IMR-90 (cell line): ENCODE results near the gene OR10S1. TPM values are rescaled to one million over a fixed set of nuclear protein-coding genes. Genes with fewer than 3 reads are reported as not detected.

Experiments
- ATAC-seq: fragments of 200-7000 bp; cut with Tn5 transposase; 2 replicates; pipeline ENCODE4 v1.9.1; 2020; ENCODE audit warnings: low read depth, mild to moderate bottlenecking, moderate library complexity
- BruUV-seq: library from RNA; stranded (reverse); fragments of 400-500 nt; replicated peaks from 2 replicates; lab custom pipeline; 2021; lab: Mats Ljungman, UMichigan
- CTCF ChIA-PET: fragments of 300-600 bp; formaldehyde crosslinking; extraction: SDS; loops from one replicate; lab custom pipeline; 2021; ENCODE audit warnings: antibody characterized with exemption; lab: Yijun Ruan, JAX
- POLR2A ChIA-PET: fragments of 300-600 bp; sonication (Branson Sonifier 250); formaldehyde crosslinking; loops from one replicate; lab custom pipeline; 2022; ENCODE audit warnings: antibody characterized with exemption; ENCODE audit not compliant: unreplicated experiment; lab: Charles Lee
- DNase-seq: peaks from one replicate; pipeline ENCODE4 v3.0.0; 2013
- H2AFZ ChIP-seq: replicated peaks from 2 replicates; pipeline ENCODE3; 2013; ENCODE audit warnings: low read length, mild to moderate bottlenecking; ENCODE audit not compliant: poor library complexity
- H2AK5ac ChIP-seq: 2 replicates; pipeline ENCODE4 v1.6.1; 2013; ENCODE audit warnings: low read depth, low read length, inconsistent platforms
- H2AK9ac ChIP-seq: replicated peaks from 2 replicates; pipeline ENCODE3; 2013; ENCODE audit warnings: mild to moderate bottlenecking, low read depth, low read length, moderate library complexity; ENCODE audit not compliant: poor library complexity
- H2BK120ac ChIP-seq: 2 replicates; pipeline ENCODE4 v1.6.1; 2013; ENCODE audit warnings: low read depth, low read length, inconsistent platforms
- H2BK15ac ChIP-seq: 3 replicates; pipeline ENCODE4 v1.6.1; 2013; ENCODE audit warnings: low read depth, low read length, inconsistent platforms
- H2BK20ac ChIP-seq: 2 replicates; pipeline ENCODE4 v1.6.1; 2013; ENCODE audit warnings: low read depth, mild to moderate bottlenecking, inconsistent platforms, low read length, moderate library complexity
- H2BK5ac ChIP-seq: 2 replicates; pipeline ENCODE4 v1.6.1; 2013; ENCODE audit warnings: mild to moderate bottlenecking, low read depth, low read length, inconsistent platforms; ENCODE audit not compliant: poor library complexity, severe bottlenecking
- H3K14ac ChIP-seq: replicated peaks from 2 replicates; pipeline ENCODE4 v1.6.1; 2013; ENCODE audit warnings: low read depth, low read length, inconsistent platforms
- H3K18ac ChIP-seq: 2 replicates; pipeline ENCODE4 v1.6.1; 2013; ENCODE audit warnings: low read depth, low read length, control low read depth
- H3K23ac ChIP-seq: 2 replicates; pipeline ENCODE4 v1.6.1; 2013; ENCODE audit warnings: low read depth, low read length, inconsistent platforms
- H3K27ac ChIP-seq: 2 replicates; pipeline ENCODE4 v1.5.1; 2013; ENCODE audit warnings: mild to moderate bottlenecking, control low read depth, low read length; ENCODE audit not compliant: insufficient read depth
- H3K27me3 ChIP-seq: 2 replicates; pipeline ENCODE4 v1.6.1; 2013; ENCODE audit warnings: low read length; ENCODE audit not compliant: control insufficient read depth, insufficient read depth
- H3K36me3 ChIP-seq: 2 replicates; pipeline ENCODE4 v1.6.1; 2013; ENCODE audit warnings: low read length, mixed read lengths; ENCODE audit not compliant: control insufficient read depth, insufficient read depth
- H3K4ac ChIP-seq: 2 replicates; pipeline ENCODE4 v1.6.1; 2013; ENCODE audit warnings: low read depth, low read length, inconsistent platforms
- H3K4me1 ChIP-seq: 2 replicates; pipeline ENCODE4 v1.6.1; 2013; ENCODE audit warnings: low read length, mixed read lengths; ENCODE audit not compliant: control insufficient read depth, insufficient read depth
- H3K4me2 ChIP-seq: 2 replicates; pipeline ENCODE4 v1.6.1; 2013; ENCODE audit warnings: low read depth, mild to moderate bottlenecking, control low read depth, low read length, moderate library complexity
- H3K4me3 ChIP-seq: 2 replicates; pipeline ENCODE4 v1.5.1; 2013; ENCODE audit warnings: low read depth, mild to moderate bottlenecking, control low read depth, low read length, moderate library complexity; ENCODE audit not compliant: insufficient read depth
- H3K56ac ChIP-seq: 2 replicates; pipeline ENCODE4 v1.6.1; 2013; ENCODE audit warnings: low read length, inconsistent platforms; ENCODE audit not compliant: insufficient read depth; ENCODE audit errors: extremely low read depth
- H3K79me1 ChIP-seq, 2 experiments: 2 replicates each; pipeline ENCODE4 v1.6.1; 2013; ENCODE audit warnings: low read length in 2 of 2, inconsistent platforms in 1 of 2, low read depth in 1 of 2
- H3K9ac ChIP-seq: 2 replicates; pipeline ENCODE4 v1.6.1; 2013; ENCODE audit warnings: low read depth, low read length, control low read depth
- H3K9me1 ChIP-seq: 2 replicates; pipeline ENCODE4 v1.6.1; 2013; ENCODE audit warnings: low read length, inconsistent platforms; ENCODE audit not compliant: insufficient read depth
- H3K9me3 ChIP-seq: 2 replicates; pipeline ENCODE4 v1.6.1; 2013; ENCODE audit warnings: low read length; ENCODE audit not compliant: control insufficient read depth, insufficient read depth
- H4K20me1 ChIP-seq: 2 replicates; pipeline ENCODE4 v1.6.1; 2013; ENCODE audit warnings: low read length, inconsistent platforms; ENCODE audit not compliant: insufficient read depth
- H4K5ac ChIP-seq: 2 replicates; pipeline ENCODE4 v1.6.1; 2013; ENCODE audit warnings: mild to moderate bottlenecking, low read depth, low read length, control low read depth
- H4K8ac ChIP-seq, 2 experiments: 2 replicates each; pipeline ENCODE4 v1.6.1; 2013; ENCODE audit warnings: low read depth in 2 of 2, low read length in 2 of 2, control low read depth in 1 of 2, inconsistent platforms in 1 of 2
- H4K91ac ChIP-seq: 2 replicates; pipeline ENCODE4 v1.6.1; 2013; ENCODE audit warnings: low read depth, low read length, inconsistent platforms; ENCODE audit not compliant: insufficient read depth
- MXI1 ChIP-seq: IDR thresholded peaks from 2 replicates; pipeline ENCODE4 v1.6.1; 2012; ENCODE audit warnings: low read depth, mild to moderate bottlenecking, low read length, moderate library complexity, borderline replicate concordance
- RAD21 ChIP-seq: IDR thresholded peaks from 2 replicates; pipeline ENCODE4 v1.6.1; 2012; ENCODE audit warnings: low read length, improper control_type of control experiment
- RCOR1 ChIP-seq: IDR thresholded peaks from 2 replicates; pipeline ENCODE4 v1.6.1; 2012; ENCODE audit warnings: mild to moderate bottlenecking, low read length, improper control_type of control experiment; ENCODE audit not compliant: insufficient replicate concordance
- WGBS, 2 experiments: methylation state at CpG; one replicate each; pipeline versions ENCODE4 v1.1.5 to v1.1.7; 2013; ENCODE audit warnings: missing lambda C conversion rate in 2 of 2; ENCODE audit not compliant: insufficient read length in 1 of 2; ENCODE audit errors: extremely low coverage in 2 of 2; 5-methylcytosine and 5-hydroxymethylcytosine counted together
- dilution Hi-C: fragments of 300-500 bp; cut with HindIII; formaldehyde crosslinking; loops from one replicate; pipeline ENCODE4 v1.14.3; 2018; ENCODE audit warnings: low sequenced_read_pairs; ENCODE audit not compliant: unreplicated experiment
- in situ Hi-C: fragments of 300-500 bp; cut with MboI; formaldehyde crosslinking; loops from 3 replicates; pipeline ENCODE4 v1.14.3; 2019; ENCODE audit warnings: low sequenced_read_pairs, inconsistent platforms, mixed read lengths
- intact Hi-C: fragments of 100-400 bp; cut with micrococcal nuclease; formaldehyde crosslinking; loops from 2 replicates; pipeline ENCODE4 v1.10.0; 2022
- polyA plus RNA-seq, 3 experiments: library from polyadenylated mRNA; depleted of rRNA; stranded (reverse); fragments of >200 nt; gene quantifications; 2 replicates each; pipeline ENCODE4 v1.2.3, GENCODE V29; 2012; ENCODE audit warnings: low replicate concordance in 1 of 3
- total RNA-seq: library from RNA; depleted of rRNA; stranded (reverse); fragments of >200 nt; gene quantifications from 2 replicates; pipeline ENCODE4 v1.2.3, GENCODE V29; 2012
- TF ChIP-seq, protein P1 (sequence below): conservative IDR thresholded peaks from 2 replicates; pipeline ENCODE4 v1.5.1; 2012; ENCODE audit warnings: mild to moderate bottlenecking, low read depth, low read length, improper control_type of control experiment
- TF ChIP-seq, protein P2 (sequence below): fragments of 150-350 bp; IDR thresholded peaks from 2 replicates; pipeline ENCODE4 v1.6.1; 2017; ENCODE audit warnings: mild to moderate bottlenecking, antibody characterized with exemption, low read length, low read depth

The OR10S1 gene
- total and polyA plus RNA-seq, 2 of the 4 experiments (the other 2 are of a cell fraction) = not detected

DNA sequence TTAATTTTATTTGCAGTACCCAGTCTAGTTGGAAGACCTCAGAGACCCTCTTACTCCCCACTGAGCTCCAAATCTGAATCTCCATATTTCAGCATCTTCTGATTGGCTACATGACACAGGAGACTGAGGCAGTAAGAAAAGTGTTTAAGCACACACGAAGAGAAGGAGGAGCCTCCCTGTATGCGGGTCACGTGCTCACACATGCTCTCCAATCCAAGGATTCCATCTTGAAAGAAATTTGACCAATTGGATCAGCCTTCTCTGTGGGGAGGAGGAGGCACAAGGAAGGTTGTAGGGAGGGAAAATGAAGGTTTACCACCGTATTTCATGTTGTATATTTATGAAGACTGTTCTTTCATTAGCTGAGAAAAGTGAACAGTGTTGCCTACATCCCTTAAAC, 35.2 kb downstream of the OR10S1 start:
- in situ Hi-C loops = no loop called here
- no TSS peak for BruUV-seq

More for the DNA sequence above, 35.2 kb downstream of the OR10S1 start:
- intact Hi-C loops (no loop called here), dilution Hi-C loops (no loop called here)
- no peak for ATAC-seq
- Histone ChIP-seq H3K18ac (no peak overlapping the region), H3K9ac (no peak overlapping the region), H3K4me2 (no peak overlapping the region), H3K4me1 (no peaks in the 10 kb centered on the region), H4K5ac (no peak overlapping the region), H3K79me1 (no peaks in the 10 kb centered on the region), H2BK120ac (no peak overlapping the region), H3K23ac (no peak overlapping the region), H2BK5ac (no peak overlapping the region), H2BK15ac (no peak overlapping the region), H4K91ac (no peak overlapping the region), H2AK5ac (no peak overlapping the region), H3K14ac (no peak overlapping the region), H2AK9ac (no peak overlapping the region), H3K27me3 (no peaks in the 10 kb centered on the region), H3K4ac (no peak overlapping the region), H3K56ac (no peak overlapping the region), H3K27ac (no peak overlapping the region), H3K4me3 (no peak overlapping the region), H2AFZ (no peak overlapping the region), H4K8ac (no peak overlapping the region), H3K9me3 (peaks cover 17% of the 10 kb centered on the region), H4K20me1 (no peaks in the 10 kb centered on the region), H2BK20ac (no peak overlapping the region), H3K9me1 (no peaks in the 10 kb centered on the region), H3K36me3 (no peaks in the 10 kb centered on the region)
- CTCF ChIA-PET = no interaction called here
- WGBS, 2 experiments = no CpG with 5 or more reads among the region's 4 CpGs
- TF ChIP-seq MXI1 (no peak), RCOR1 (no peak), RAD21 (no peak)
- TF ChIP-seq, protein P1, sequence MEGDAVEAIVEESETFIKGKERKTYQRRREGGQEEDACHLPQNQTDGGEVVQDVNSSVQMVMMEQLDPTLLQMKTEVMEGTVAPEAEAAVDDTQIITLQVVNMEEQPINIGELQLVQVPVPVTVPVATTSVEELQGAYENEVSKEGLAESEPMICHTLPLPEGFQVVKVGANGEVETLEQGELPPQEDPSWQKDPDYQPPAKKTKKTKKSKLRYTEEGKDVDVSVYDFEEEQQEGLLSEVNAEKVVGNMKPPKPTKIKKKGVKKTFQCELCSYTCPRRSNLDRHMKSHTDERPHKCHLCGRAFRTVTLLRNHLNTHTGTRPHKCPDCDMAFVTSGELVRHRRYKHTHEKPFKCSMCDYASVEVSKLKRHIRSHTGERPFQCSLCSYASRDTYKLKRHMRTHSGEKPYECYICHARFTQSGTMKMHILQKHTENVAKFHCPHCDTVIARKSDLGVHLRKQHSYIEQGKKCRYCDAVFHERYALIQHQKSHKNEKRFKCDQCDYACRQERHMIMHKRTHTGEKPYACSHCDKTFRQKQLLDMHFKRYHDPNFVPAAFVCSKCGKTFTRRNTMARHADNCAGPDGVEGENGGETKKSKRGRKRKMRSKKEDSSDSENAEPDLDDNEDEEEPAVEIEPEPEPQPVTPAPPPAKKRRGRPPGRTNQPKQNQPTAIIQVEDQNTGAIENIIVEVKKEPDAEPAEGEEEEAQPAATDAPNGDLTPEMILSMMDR = no peak
- TF ChIP-seq, protein P2, sequence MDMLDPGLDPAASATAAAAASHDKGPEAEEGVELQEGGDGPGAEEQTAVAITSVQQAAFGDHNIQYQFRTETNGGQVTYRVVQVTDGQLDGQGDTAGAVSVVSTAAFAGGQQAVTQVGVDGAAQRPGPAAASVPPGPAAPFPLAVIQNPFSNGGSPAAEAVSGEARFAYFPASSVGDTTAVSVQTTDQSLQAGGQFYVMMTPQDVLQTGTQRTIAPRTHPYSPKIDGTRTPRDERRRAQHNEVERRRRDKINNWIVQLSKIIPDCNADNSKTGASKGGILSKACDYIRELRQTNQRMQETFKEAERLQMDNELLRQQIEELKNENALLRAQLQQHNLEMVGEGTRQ = no peak
- POLR2A ChIA-PET = no interaction called here
- DNase-seq = no peak
